H1 (cell line): ENCODE results near the gene TRIP13. TPM values are rescaled to one million over a fixed set of nuclear protein-coding genes. Genes with fewer than 3 reads are reported as not detected.

Experiments used
- CTCF ChIA-PET: fragments of 300-600 bp; sonication (Branson Sonifier 250); formaldehyde crosslinking; loops from one replicate; lab custom pipeline; 2021; ENCODE audit not compliant: partially characterized antibody; lab: Charles Lee
- POLR2A ChIA-PET: fragments of 300-600 bp; sonication (Branson Sonifier 250); formaldehyde crosslinking; loops from one replicate; lab custom pipeline; 2021; ENCODE audit warnings: inconsistent platforms; ENCODE audit not compliant: partially characterized antibody; lab: Charles Lee
- DNase-seq, 2 experiments: peaks; one replicate each; pipeline versions ENCODE4 v3.0.0 to v3.0.0-alpha.2; 2010 to 2022; ENCODE audit warnings: low spot score in 2 of 2, low read depth in 1 of 2, mixed read lengths in 1 of 2
- FAIRE-seq: peaks from 2 replicates; lab custom pipeline; 2011; peaks lifted over from hg19 to GRCh38; lab: Jason Lieb, UNC
- H2AFZ ChIP-seq: 2 replicates; pipeline ENCODE4 v1.8.1; 2012; ENCODE audit warnings: low read length, inconsistent platforms
- H2AK5ac ChIP-seq: 2 replicates; pipeline ENCODE4 v1.6.1; 2013; ENCODE audit warnings: low read depth, low read length
- H2BK120ac ChIP-seq: replicated peaks from 2 replicates; pipeline ENCODE3; 2013; ENCODE audit warnings: low read depth, low read length, inconsistent platforms
- H2BK12ac ChIP-seq: 2 replicates; pipeline ENCODE4 v1.6.1; 2013; ENCODE audit warnings: low read depth, low read length
- H2BK15ac ChIP-seq: 2 replicates; pipeline ENCODE4 v1.6.1; 2013; ENCODE audit warnings: low read length
- H2BK20ac ChIP-seq: 2 replicates; pipeline ENCODE4 v1.6.1; 2013; ENCODE audit warnings: low read length
- H2BK5ac ChIP-seq: 2 replicates; pipeline ENCODE4 v1.6.1; 2013; ENCODE audit warnings: low read depth, low read length
- H3K14ac ChIP-seq: 2 replicates; pipeline ENCODE4 v1.6.1; 2013; ENCODE audit warnings: inconsistent platforms; ENCODE audit not compliant: insufficient read length
- H3K18ac ChIP-seq: 2 replicates; pipeline ENCODE4 v1.6.1; 2013; ENCODE audit warnings: low read length; ENCODE audit errors: extremely low read depth
- H3K23ac ChIP-seq: 2 replicates; pipeline ENCODE4 v1.6.1; 2013; ENCODE audit warnings: inconsistent platforms; ENCODE audit not compliant: insufficient read length
- H3K23me2 ChIP-seq: 2 replicates; pipeline ENCODE4 v1.6.1; 2013; ENCODE audit warnings: low read depth, low read length
- H3K27ac ChIP-seq: 2 replicates; pipeline ENCODE4 v1.6.1; 2011; ENCODE audit warnings: low read depth, low read length, inconsistent platforms
- H3K27me3 ChIP-seq, 4 experiments: replicated peaks in 1 of 4; 1 replicate in 1 of 4; 2 replicates in 3 of 4; pipeline versions ENCODE4 v1.6.1 to v1.8.1; 2011 to 2013; ENCODE audit warnings: low read length in 3 of 4, mild to moderate bottlenecking in 3 of 4, inconsistent platforms in 2 of 4, mixed read lengths in 2 of 4, moderate library complexity in 1 of 4; ENCODE audit not compliant: control insufficient read depth in 3 of 4, insufficient read depth in 3 of 4; ENCODE audit errors: extremely low read depth in 1 of 4
- H3K36me3 ChIP-seq, 4 experiments: 2 replicates each; pipeline versions ENCODE4 v1.6.1 to v1.8.1; 2011 to 2013; ENCODE audit warnings: mild to moderate bottlenecking in 4 of 4, low read length in 3 of 4, moderate library complexity in 2 of 4, control low read depth in 1 of 4, inconsistent platforms in 1 of 4; ENCODE audit not compliant: insufficient read depth in 4 of 4, control insufficient read depth in 2 of 4
- H3K4ac ChIP-seq: replicated peaks from 2 replicates; pipeline ENCODE3; 2013; ENCODE audit warnings: low read length, low read depth, mixed read lengths, inconsistent platforms; ENCODE audit not compliant: insufficient read length
- H3K4me1 ChIP-seq, 4 experiments: replicated peaks in 1 of 4; 1 replicate in 1 of 4; 2 replicates in 3 of 4; pipeline versions ENCODE4 v1.6.1 to v1.8.1; 2011 to 2013; ENCODE audit warnings: low read length in 3 of 4, inconsistent platforms in 2 of 4, mixed read lengths in 1 of 4; ENCODE audit not compliant: insufficient read depth in 4 of 4, control insufficient read depth in 3 of 4
- H3K4me2 ChIP-seq, 2 experiments: 2 replicates each; pipeline versions ENCODE4 v1.6.1 to v1.8.1; 2011 to 2013; ENCODE audit warnings: low read depth in 2 of 2, low read length in 2 of 2, control low read depth in 1 of 2, inconsistent platforms in 1 of 2, mild to moderate bottlenecking in 1 of 2; ENCODE audit not compliant: insufficient read depth in 1 of 2
- H3K4me3 ChIP-seq, 4 experiments: fragments of 200-600, 300-600 bp in 1 of 4; sonication (generic), shearing (Covaris generic), sonication (Bioruptor Twin) in 1 of 4; 2 replicates each; pipeline versions ENCODE4 v1.5.1 to v1.8.1; 2011 to 2016; ENCODE audit warnings: low read length in 4 of 4, low read depth in 3 of 4, control low read depth in 2 of 4, inconsistent platforms in 2 of 4, mild to moderate bottlenecking in 2 of 4, mixed read lengths in 1 of 4, moderate library complexity in 1 of 4; ENCODE audit not compliant: insufficient read depth in 2 of 4; ENCODE audit errors: extremely low read depth in 1 of 4
- H3K56ac ChIP-seq: replicated peaks from 2 replicates; pipeline ENCODE3; 2013; ENCODE audit warnings: low read depth, mild to moderate bottlenecking, mixed read lengths, low read length, inconsistent platforms; ENCODE audit not compliant: insufficient read length
- H3K79me1 ChIP-seq: 2 replicates; pipeline ENCODE4 v1.6.1; 2013; ENCODE audit warnings: low read depth, low read length, control low read depth
- H3K79me2 ChIP-seq, 2 experiments: 2 replicates each; pipeline versions ENCODE4 v1.6.1 to v1.8.1; 2012 to 2013; ENCODE audit warnings: low read length in 2 of 2, mild to moderate bottlenecking in 2 of 2, inconsistent platforms in 1 of 2; ENCODE audit not compliant: insufficient read depth in 2 of 2, control insufficient read depth in 1 of 2
- H3K9ac ChIP-seq, 4 experiments: replicated peaks in 1 of 4; 1 replicate in 1 of 4; 2 replicates in 3 of 4; pipeline versions ENCODE4 v1.6.1 to v1.8.1; 2011 to 2013; ENCODE audit warnings: low read depth in 3 of 4, low read length in 3 of 4, control low read depth in 2 of 4, mild to moderate bottlenecking in 2 of 4, moderate library complexity in 2 of 4, inconsistent platforms in 1 of 4; ENCODE audit errors: extremely low read depth in 1 of 4
- H3K9me3 ChIP-seq, 2 experiments: 2 replicates each; pipeline versions ENCODE4 v1.6.1 to v1.8.1; 2012 to 2013; ENCODE audit warnings: mild to moderate bottlenecking in 2 of 2, moderate library complexity in 2 of 2, control low read depth in 1 of 2, inconsistent platforms in 1 of 2, low read depth in 1 of 2, low read length in 1 of 2, mixed read lengths in 1 of 2; ENCODE audit not compliant: insufficient read depth in 2 of 2
- H4K20me1 ChIP-seq, 2 experiments: replicated peaks in 1 of 2; 2 replicates each; pipeline versions ENCODE3 to v1.8.1; 2011 to 2013; ENCODE audit warnings: inconsistent platforms in 2 of 2, low read length in 2 of 2, mild to moderate bottlenecking in 1 of 2; ENCODE audit not compliant: insufficient read depth in 2 of 2, control insufficient read depth in 1 of 2
- H4K5ac ChIP-seq: 2 replicates; pipeline ENCODE4 v1.6.1; 2013; ENCODE audit warnings: low read length, low read depth, mixed read lengths, inconsistent platforms; ENCODE audit not compliant: insufficient read length
- H4K8ac ChIP-seq: 2 replicates; pipeline ENCODE4 v1.8.0; 2013; ENCODE audit warnings: mild to moderate bottlenecking, moderate library complexity, low read length, inconsistent platforms; ENCODE audit not compliant: insufficient read depth; ENCODE audit errors: extremely low read depth
- H4K91ac ChIP-seq: replicated peaks from 2 replicates; pipeline ENCODE3; 2013; ENCODE audit warnings: low read length, mixed read lengths, inconsistent platforms; ENCODE audit not compliant: insufficient read length
- ATF2 ChIP-seq: IDR thresholded peaks from 2 replicates; pipeline ENCODE4 v1.6.1; 2012; ENCODE audit warnings: low read length, inconsistent platforms
- BCL11A ChIP-seq, 2 experiments: IDR thresholded peaks; one replicate each; pipeline ENCODE4 v1.6.1; 2011; ENCODE audit warnings: low read depth in 2 of 2, low read length in 2 of 2, mild to moderate bottlenecking in 2 of 2
- NANOG ChIP-seq: IDR thresholded peaks from 2 replicates; pipeline ENCODE4 v1.6.1; 2011; ENCODE audit warnings: low read length, low read depth, mild to moderate bottlenecking, inconsistent platforms; ENCODE audit not compliant: insufficient read depth, poor library complexity, severe bottlenecking
- PHF8 ChIP-seq: fragments of 200-600 bp; sonication (generic); conservative IDR thresholded peaks from 2 replicates; pipeline ENCODE4 v1.7.1; 2012; ENCODE audit warnings: low read depth, mild to moderate bottlenecking, inconsistent platforms, low read length, moderate library complexity
- POU5F1 ChIP-seq: IDR thresholded peaks from 2 replicates; pipeline ENCODE4 v1.6.1; 2011; ENCODE audit warnings: low read depth, mild to moderate bottlenecking, low read length, moderate library complexity
- SIN3A ChIP-seq, 2 experiments: IDR thresholded peaks in 1 of 2; conservative IDR thresholded peaks in 1 of 2; 2 replicates each; pipeline ENCODE4 v1.6.1; 2011 to 2012; ENCODE audit warnings: low read length in 2 of 2, improper control_type of control experiment in 1 of 2, low read depth in 1 of 2, mild to moderate bottlenecking in 1 of 2
- SIX5 ChIP-seq: IDR thresholded peaks from 2 replicates; pipeline ENCODE4 v1.6.1; 2011; ENCODE audit warnings: mild to moderate bottlenecking, low read depth, low read length
- SRF ChIP-seq: IDR thresholded peaks from 2 replicates; pipeline ENCODE4 v1.6.1; 2011; ENCODE audit warnings: mild to moderate bottlenecking, low read depth, low read length, moderate library complexity
- TAF7 ChIP-seq: optimal IDR thresholded peaks from 2 replicates; pipeline ENCODE3; 2011; ENCODE audit warnings: low read depth, mild to moderate bottlenecking, inconsistent platforms, low read length, moderate library complexity, borderline replicate concordance
- YY1 ChIP-seq: IDR thresholded peaks from 2 replicates; pipeline ENCODE4 v1.6.1; 2011; ENCODE audit warnings: low read depth, mild to moderate bottlenecking, low read length
- WGBS, 2 experiments: shearing (Covaris generic) in 1 of 2; methylation state at CpG; one replicate each; pipeline versions ENCODE4 v1.1.6 to v1.1.7; 2013 to 2015; ENCODE audit warnings: low lambda C conversion rate in 2 of 2, mixed read lengths in 2 of 2, inconsistent platforms in 1 of 2, low coverage in 1 of 2, missing lambda C conversion rate in 1 of 2; ENCODE audit not compliant: insufficient replicate concordance in 2 of 2, insufficient coverage in 1 of 2, insufficient read length in 1 of 2; ENCODE audit errors: extremely low coverage in 1 of 2, missing lambda C conversion rate in 1 of 2; 5-methylcytosine and 5-hydroxymethylcytosine counted together
- polyA plus RNA-seq, 7 experiments: library from polyadenylated mRNA; depleted of rRNA in 3 of 7; stranded (reverse) in 5 of 7; unstranded in 2 of 7; fragments of >200 nt in 5 of 7; fragments of 200-250 nt in 2 of 7; gene quantifications; 1 replicate in 5 of 7; 2 replicates in 1 of 7; 4 replicates in 1 of 7; pipeline versions ENCODE4 v1.2.1 to v1.2.3, GENCODE V29; 2011 to 2013; ENCODE audit warnings: missing spikeins in 2 of 7, mixed read lengths in 2 of 7
- total RNA-seq: library from RNA; stranded (reverse); fragmentation: NEBNext Ultra II Directional; extraction: Animal tissue kit (Norgen Biotek cat#: 25700); gene quantifications from 2 replicates; pipeline ENCODE4 v1.2.1, GENCODE V29; 2021

TRIP13 gene
- total and polyA plus RNA-seq, 2 of the 8 experiments (the other 6 are each of a cell fraction or from before 2014, with no cell fraction given) = 20.0 to 39.2 TPM

DNA sequence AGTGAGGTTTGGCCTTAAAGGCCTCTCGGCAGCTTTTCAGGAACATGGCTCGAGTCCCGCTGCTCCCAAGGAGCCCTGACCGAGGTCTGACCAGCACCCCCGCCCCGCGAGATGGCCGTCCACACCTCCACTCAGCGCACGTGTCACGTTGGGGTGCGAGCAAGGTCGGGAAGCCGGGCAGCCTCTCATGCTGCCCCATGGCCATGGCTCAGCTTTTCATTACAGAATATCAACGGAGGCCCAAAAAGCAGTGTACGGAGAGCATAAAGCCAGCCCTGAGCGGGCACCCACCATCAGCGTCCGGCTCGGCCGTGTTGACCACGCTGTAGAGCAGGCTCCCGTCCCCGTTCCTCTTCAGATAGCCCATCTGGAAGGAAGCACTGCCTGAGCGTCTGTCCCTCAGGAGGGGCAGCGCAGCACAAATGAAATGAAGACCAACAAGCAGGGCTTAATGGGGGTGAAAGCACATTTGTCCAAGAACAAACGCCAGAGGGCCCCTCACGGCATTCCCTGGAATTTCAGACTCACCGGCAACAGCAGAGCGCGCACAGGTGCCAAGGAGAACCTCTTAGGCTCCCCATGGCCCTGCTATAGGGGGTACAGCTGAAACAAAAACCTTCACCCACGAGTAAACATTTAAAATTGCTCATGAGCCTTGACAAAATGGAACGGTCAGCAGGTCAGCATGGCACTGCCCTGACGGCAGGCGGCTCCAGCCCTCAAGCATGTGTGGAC lies 11.7 kb upstream of the TRIP13 start:
- no peak overlapping the region for H2BK5ac ChIP-seq
- H3K23me2 ChIP-seq = peaks cover 5% of the 10 kb centered on the region; the same call in 1 of the 2 replicates
- H2BK120ac ChIP-seq = no peak overlapping the region
- H3K79me2 ChIP-seq = peaks cover 0 to 45% of the 10 kb centered on the region in 2 experiments; a peak in 3 of 4 replicates
- no peaks in the 10 kb centered on the region; a peak in 1 of 4 replicates for H3K9me3 ChIP-seq
- no peak overlapping the region for H3K18ac ChIP-seq
- no peak overlapping the region for H3K4ac ChIP-seq
- H3K4me1 ChIP-seq = no peaks in the 10 kb centered on the region
- H3K27me3 ChIP-seq = no peaks in the 10 kb centered on the region; a peak in 1 of 7 replicates
- H4K5ac ChIP-seq = no peak overlapping the region
- H2BK20ac ChIP-seq = no peak overlapping the region
- FAIRE-seq = no peak
- ChIA-PET CTCF (no interaction called here), POLR2A (interaction anchor here (0.9 to 1.9 kb wide), 5 partner anchors 8 to 12 kb away, joined by 3 to 9 read pairs (median 5); partner anchors contain the start of genes BRD9 and TRIP13)
- no peak overlapping the region for H3K27ac ChIP-seq
- H3K56ac ChIP-seq = no peak overlapping the region
- H3K4me3 ChIP-seq = no peak overlapping the region
- H3K36me3 ChIP-seq = peaks cover 28 to 73% (median 69%) of the 10 kb centered on the region in 4 experiments
- no peak overlapping the region for H2BK12ac ChIP-seq
- no peak overlapping the region for H3K4me2 ChIP-seq
- no peak overlapping the region for H2BK15ac ChIP-seq
- no peak overlapping the region for H3K23ac ChIP-seq
- H3K14ac ChIP-seq = no peak overlapping the region
- H3K79me1 ChIP-seq = peaks cover 21% of the 10 kb centered on the region
- no peak overlapping the region for H2AK5ac ChIP-seq
- peaks cover 19 to 37% of the 10 kb centered on the region in 2 experiments for H4K20me1 ChIP-seq
- DNase-seq = no peak
- no peak overlapping the region for H4K91ac ChIP-seq
- 94% methylated on average over 33 of the region's 35 CpGs; no CpG with 5 or more reads in 1 of the 2 experiments for WGBS, 2 experiments
- no peak overlapping the region for H3K9ac ChIP-seq
- no peak overlapping the region; the same call in 1 of the 2 replicates for H4K8ac ChIP-seq
- H2AFZ ChIP-seq = no peak overlapping the region
- TF ChIP-seq POU5F1 (no peak), BCL11A (IDR thresholded peaks at IDR 0.05; ENCODE audit: low read depth in 2 of 2, low read length in 2 of 2) (no peak), ATF2 (no peak), TAF7 (no peak), SIX5 (no peak), YY1 (no peak), SIN3A (conservative IDR thresholded peaks at IDR 0.05 in 1 of 2, IDR thresholded peaks at IDR 0.05 in 1 of 2; ENCODE audit: low read depth in 1 of 2, low read length in 2 of 2) (no peak), PHF8 (no peak), NANOG (no peak), SRF (no peak)
